ENCODE results near the gene PBXIP1.

The PBXIP1 gene

DNA sequence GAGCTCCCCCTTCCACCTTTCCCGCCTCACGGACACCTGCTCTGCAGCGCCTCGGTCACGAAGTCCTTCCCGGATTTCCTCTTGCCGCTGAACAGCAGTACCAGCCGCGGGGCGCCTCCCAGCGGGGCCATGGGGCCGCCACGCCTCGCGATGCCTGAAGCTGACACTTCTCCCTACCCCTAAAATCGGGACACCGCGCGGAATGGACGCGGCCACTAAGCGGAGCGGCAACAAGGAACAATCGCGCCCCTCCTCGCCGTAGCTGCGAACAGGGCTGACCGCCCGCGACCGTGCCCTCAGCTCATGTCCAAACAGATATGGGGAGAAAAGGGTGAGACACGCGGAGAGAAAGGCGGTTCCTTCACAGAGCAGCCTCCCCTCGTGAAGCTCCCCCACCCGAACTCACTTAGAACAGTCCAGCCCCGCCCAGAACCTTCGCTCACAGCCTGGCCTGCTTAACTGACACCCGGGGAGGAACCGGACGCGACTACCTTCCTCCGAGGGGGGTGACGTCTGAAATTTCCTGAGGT lies 19.3 kb downstream of the PBXIP1 start, which contains the start of gene PMVK:
Gene PMVK, minus strand, starts transcription at position 165 of the 530 bp plus-strand sequence. Its CDS starts 34 bp downstream, at position 131.
- TF ChIP-seq TOX (CRISPR knock-in tag; IDR thresholded peaks at IDR 0.05; ENCODE audit: borderline replicate concordance), result no peak
- TF ChIP-seq, protein P1, sequence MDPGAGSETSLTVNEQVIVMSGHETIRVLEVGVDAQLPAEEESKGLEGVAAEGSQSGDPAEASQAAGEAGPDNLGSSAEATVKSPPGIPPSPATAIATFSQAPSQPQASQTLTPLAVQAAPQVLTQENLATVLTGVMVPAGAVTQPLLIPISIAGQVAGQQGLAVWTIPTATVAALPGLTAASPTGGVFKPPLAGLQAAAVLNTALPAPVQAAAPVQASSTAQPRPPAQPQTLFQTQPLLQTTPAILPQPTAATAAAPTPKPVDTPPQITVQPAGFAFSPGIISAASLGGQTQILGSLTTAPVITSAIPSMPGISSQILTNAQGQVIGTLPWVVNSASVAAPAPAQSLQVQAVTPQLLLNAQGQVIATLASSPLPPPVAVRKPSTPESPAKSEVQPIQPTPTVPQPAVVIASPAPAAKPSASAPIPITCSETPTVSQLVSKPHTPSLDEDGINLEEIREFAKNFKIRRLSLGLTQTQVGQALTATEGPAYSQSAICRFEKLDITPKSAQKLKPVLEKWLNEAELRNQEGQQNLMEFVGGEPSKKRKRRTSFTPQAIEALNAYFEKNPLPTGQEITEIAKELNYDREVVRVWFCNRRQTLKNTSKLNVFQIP (CRISPR knock-in tag; IDR thresholded peaks at IDR 0.05; ENCODE audit: borderline replicate concordance, low read depth), result peak; percentile 65; the same call in 1 of the 2 replicates
- ATAC-seq, result peak; percentile 92

DNA sequence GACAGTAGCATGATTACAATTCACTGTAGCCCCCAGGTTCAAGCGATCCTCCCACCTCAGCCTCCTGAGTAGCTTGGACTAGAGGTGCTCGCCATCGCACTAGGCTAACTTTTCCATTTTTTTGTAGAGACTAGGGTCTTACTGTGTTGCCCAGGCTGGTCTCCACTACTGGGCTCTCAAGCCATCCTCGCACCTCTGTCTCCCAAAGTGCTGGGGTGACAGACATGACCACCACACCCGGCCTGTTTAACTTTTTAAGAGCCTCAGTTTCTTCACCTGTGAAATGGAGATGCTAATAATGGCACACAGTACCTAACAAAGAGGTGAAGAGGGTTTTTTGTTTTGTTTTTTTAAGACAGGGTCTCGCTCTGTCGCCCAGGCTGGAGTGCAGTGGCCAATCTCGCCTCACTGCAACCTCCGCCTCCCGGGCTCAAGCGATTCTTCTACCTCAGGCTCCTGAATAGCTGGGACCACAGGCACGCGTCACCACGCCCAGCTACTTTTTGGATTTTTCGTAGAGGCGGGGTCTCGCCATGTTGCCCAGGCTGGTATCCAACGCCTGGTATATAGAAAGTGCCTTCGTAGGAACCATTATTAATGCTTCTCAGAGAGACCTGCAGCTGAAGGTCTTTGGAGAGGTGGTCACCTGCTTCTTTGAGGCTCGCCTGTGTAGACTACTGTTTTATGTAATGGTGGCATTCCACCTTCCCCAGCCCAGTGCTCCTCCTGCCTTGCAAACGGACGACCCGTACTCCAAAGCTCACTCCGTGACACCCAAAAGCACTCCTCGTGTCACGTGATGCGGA lies 19.9 kb downstream of the PBXIP1 start:
- no peak for TF ChIP-seq ISL1 (CRISPR knock-in tag; IDR thresholded peaks at IDR 0.05)
- TF ChIP-seq, protein P2, sequence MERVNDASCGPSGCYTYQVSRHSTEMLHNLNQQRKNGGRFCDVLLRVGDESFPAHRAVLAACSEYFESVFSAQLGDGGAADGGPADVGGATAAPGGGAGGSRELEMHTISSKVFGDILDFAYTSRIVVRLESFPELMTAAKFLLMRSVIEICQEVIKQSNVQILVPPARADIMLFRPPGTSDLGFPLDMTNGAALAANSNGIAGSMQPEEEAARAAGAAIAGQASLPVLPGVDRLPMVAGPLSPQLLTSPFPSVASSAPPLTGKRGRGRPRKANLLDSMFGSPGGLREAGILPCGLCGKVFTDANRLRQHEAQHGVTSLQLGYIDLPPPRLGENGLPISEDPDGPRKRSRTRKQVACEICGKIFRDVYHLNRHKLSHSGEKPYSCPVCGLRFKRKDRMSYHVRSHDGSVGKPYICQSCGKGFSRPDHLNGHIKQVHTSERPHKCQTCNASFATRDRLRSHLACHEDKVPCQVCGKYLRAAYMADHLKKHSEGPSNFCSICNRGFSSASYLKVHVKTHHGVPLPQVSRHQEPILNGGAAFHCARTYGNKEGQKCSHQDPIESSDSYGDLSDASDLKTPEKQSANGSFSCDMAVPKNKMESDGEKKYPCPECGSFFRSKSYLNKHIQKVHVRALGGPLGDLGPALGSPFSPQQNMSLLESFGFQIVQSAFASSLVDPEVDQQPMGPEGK (CRISPR knock-in tag; IDR thresholded peaks at IDR 0.05; ENCODE audit: borderline replicate concordance), result no peak
- no peak for TF ChIP-seq TCF4 (CRISPR knock-in tag; IDR thresholded peaks at IDR 0.05; ENCODE audit: borderline replicate concordance)
- no peak for ATAC-seq

DNA sequence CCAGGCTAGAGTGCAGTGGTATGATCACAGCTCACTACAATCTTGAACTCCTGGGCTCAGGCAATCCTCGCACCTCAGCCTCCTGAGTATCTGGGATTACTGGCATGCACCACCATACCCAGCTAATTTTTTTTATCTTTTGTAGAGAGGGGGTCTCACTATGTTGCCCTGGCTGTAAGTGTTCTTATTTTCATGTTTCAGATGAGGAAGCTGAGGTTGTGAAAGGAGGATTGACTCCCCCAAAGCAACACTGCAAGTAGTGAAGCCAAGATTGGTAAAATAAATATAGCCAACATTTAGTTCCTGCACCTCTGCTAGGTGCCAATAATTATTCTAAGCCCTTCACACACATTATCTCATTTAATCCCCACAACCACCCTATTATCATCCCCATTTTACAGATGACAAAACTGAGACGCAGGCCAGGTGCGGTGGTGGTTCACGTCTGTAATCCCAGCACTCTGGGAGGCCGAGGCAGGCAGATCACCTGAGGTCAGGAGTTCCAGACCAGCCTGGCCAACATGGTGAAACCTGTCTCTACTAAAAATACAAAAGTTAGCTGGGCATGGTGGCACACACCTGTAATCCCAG lies 21.4 kb downstream of the PBXIP1 start:
- ATAC-seq, result no peak
- TF ChIP-seq, protein P3, sequence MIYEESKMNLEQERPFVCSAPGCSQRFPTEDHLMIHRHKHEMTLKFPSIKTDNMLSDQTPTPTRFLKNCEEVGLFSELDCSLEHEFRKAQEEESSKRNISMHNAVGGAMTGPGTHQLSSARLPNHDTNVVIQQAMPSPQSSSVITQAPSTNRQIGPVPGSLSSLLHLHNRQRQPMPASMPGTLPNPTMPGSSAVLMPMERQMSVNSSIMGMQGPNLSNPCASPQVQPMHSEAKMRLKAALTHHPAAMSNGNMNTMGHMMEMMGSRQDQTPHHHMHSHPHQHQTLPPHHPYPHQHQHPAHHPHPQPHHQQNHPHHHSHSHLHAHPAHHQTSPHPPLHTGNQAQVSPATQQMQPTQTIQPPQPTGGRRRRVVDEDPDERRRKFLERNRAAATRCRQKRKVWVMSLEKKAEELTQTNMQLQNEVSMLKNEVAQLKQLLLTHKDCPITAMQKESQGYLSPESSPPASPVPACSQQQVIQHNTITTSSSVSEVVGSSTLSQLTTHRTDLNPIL (CRISPR knock-in tag; IDR thresholded peaks at IDR 0.05; ENCODE audit: low read depth), result no peak
- TF ChIP-seq ZNF8 (CRISPR knock-in tag; IDR thresholded peaks at IDR 0.05) (no peak), BACH2 (CRISPR knock-in tag; IDR thresholded peaks at IDR 0.05; ENCODE audit: borderline replicate concordance) (no peak), PPARA (CRISPR knock-in tag; IDR thresholded peaks at IDR 0.05; ENCODE audit: borderline replicate concordance) (no peak), TCF4 (CRISPR knock-in tag; IDR thresholded peaks at IDR 0.05; ENCODE audit: borderline replicate concordance) (no peak), OSR1 (CRISPR knock-in tag; IDR thresholded peaks at IDR 0.05) (no peak), ZNF565 (CRISPR knock-in tag; conservative IDR thresholded peaks at IDR 0.05; ENCODE audit: low read depth) (no peak), CSDC2 (CRISPR knock-in tag; IDR thresholded peaks at IDR 0.05) (no peak), RARB (CRISPR knock-in tag; IDR thresholded peaks at IDR 0.05) (no peak), ZNF70 (CRISPR knock-in tag; IDR thresholded peaks at IDR 0.05) (no peak), ESRRG (CRISPR knock-in tag; IDR thresholded peaks at IDR 0.05) (no peak), GLIS3 (CRISPR knock-in tag; IDR thresholded peaks at IDR 0.05) (no peak)
- TF ChIP-seq, protein P1 (CRISPR knock-in tag; IDR thresholded peaks at IDR 0.05; ENCODE audit: borderline replicate concordance, low read depth), result no peak
- TF ChIP-seq, protein P4, sequence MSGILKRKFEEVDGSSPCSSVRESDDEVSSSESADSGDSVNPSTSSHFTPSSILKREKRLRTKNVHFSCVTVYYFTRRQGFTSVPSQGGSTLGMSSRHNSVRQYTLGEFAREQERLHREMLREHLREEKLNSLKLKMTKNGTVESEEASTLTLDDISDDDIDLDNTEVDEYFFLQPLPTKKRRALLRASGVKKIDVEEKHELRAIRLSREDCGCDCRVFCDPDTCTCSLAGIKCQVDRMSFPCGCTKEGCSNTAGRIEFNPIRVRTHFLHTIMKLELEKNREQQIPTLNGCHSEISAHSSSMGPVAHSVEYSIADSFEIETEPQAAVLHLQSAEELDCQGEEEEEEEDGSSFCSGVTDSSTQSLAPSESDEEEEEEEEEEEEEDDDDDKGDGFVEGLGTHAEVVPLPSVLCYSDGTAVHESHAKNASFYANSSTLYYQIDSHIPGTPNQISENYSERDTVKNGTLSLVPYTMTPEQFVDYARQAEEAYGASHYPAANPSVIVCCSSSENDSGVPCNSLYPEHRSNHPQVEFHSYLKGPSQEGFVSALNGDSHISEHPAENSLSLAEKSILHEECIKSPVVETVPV (CRISPR knock-in tag; IDR thresholded peaks at IDR 0.05), result no peak

DNA sequence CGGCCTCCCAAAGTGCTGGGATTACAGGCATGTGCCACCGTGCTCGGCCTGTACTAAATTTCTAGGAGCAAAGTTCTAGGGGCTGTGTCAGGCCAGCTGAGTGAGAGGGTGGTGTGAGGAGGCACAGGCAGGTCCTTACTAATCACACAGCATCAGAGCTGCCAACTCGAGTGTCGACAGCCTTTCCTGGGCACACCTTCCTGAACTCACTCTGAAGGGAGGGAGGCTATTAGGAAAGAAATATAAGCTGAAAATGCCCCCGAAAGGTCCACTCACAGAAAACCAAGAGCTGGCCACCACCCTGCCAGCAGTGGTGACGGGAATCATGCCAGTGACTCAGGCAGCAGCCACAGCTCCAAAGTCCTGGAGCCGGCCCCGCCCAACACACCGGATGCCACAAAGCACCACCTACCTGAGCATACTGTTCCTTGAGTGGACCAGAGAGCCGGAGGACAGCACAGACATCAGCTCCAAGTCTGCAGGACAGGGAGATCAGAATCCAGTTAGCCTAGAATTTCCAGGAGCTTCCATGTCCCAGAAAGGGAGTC lies 23.9 kb downstream of the PBXIP1 start:
- ATAC-seq, result no peak
- TF ChIP-seq ZNF565 (CRISPR knock-in tag; conservative IDR thresholded peaks at IDR 0.05; ENCODE audit: low read depth), result no peak
- no peak for TF ChIP-seq TCF4 (CRISPR knock-in tag; IDR thresholded peaks at IDR 0.05; ENCODE audit: borderline replicate concordance)
- TF ChIP-seq ARNTL (CRISPR knock-in tag; IDR thresholded peaks at IDR 0.05; ENCODE audit: borderline replicate concordance, low read depth), result no peak
- TF ChIP-seq, protein P3 (CRISPR knock-in tag; IDR thresholded peaks at IDR 0.05; ENCODE audit: low read depth), result no peak
- no peak for TF ChIP-seq ZNF8 (CRISPR knock-in tag; IDR thresholded peaks at IDR 0.05)
- TF ChIP-seq ZNF70 (CRISPR knock-in tag; IDR thresholded peaks at IDR 0.05), result no peak
- TF ChIP-seq ZFP30 (CRISPR knock-in tag; IDR thresholded peaks at IDR 0.05), result no peak
- no peak for TF ChIP-seq ISL1 (CRISPR knock-in tag; IDR thresholded peaks at IDR 0.05)
- TF ChIP-seq SNAI2 (CRISPR knock-in tag; IDR thresholded peaks at IDR 0.05), result no peak
- TF ChIP-seq ZFP3 (CRISPR knock-in tag; IDR thresholded peaks at IDR 0.05), result no peak
- no peak for TF ChIP-seq ZC3H10 (CRISPR knock-in tag; IDR thresholded peaks at IDR 0.05)
- TF ChIP-seq CSDC2 (CRISPR knock-in tag; IDR thresholded peaks at IDR 0.05), result no peak
- TF ChIP-seq, protein P2 (CRISPR knock-in tag; IDR thresholded peaks at IDR 0.05; ENCODE audit: borderline replicate concordance), result no peak
- no peak for TF ChIP-seq GLIS3 (CRISPR knock-in tag; IDR thresholded peaks at IDR 0.05)

Data from SK-N-SH treated with all-trans-retinoic acid at 6 μM for 48 hours (cell line).